Large intestine (tissue), 3 donors: ENCODE measurements around the gene DCAF15. TPM values are rescaled to one million over a fixed set of nuclear protein-coding genes. Genes with fewer than 3 reads are reported as not detected.

Source experiments
- DNase-seq, 2 donors: peaks; one replicate each; pipeline versions ENCODE4 v3.0.0 to v3.0.0-alpha.2; 2013
- H3K27ac ChIP-seq: one replicate; pipeline ENCODE4 v1.5.1; 2013; ENCODE audit warnings: low read length
- H3K27me3 ChIP-seq: 2 replicates; pipeline ENCODE4 v1.6.1; 2013; ENCODE audit warnings: low read length; ENCODE audit not compliant: control insufficient read depth, insufficient read depth
- H3K36me3 ChIP-seq: 2 replicates; pipeline ENCODE4 v1.6.1; 2013; ENCODE audit warnings: low read length; ENCODE audit not compliant: control insufficient read depth, insufficient read depth
- H3K4me1 ChIP-seq: one replicate; pipeline ENCODE4 v1.6.1; 2013; ENCODE audit warnings: low read length; ENCODE audit not compliant: control insufficient read depth, insufficient read depth
- H3K4me3 ChIP-seq: one replicate; pipeline ENCODE4 v1.5.1; 2013; ENCODE audit warnings: low read length
- H3K9me3 ChIP-seq: one replicate; pipeline ENCODE4 v1.6.1; 2013; ENCODE audit warnings: mild to moderate bottlenecking, low read depth, low read length, moderate library complexity; ENCODE audit not compliant: control insufficient read depth
- WGBS: methylation state at CpG from one replicate; pipeline ENCODE4 v1.1.5; 2013; ENCODE audit warnings: low lambda C conversion rate; ENCODE audit not compliant: insufficient coverage; 5-methylcytosine and 5-hydroxymethylcytosine counted together
- polyA plus RNA-seq: library from polyadenylated mRNA; unstranded; fragments of 120-200 nt; gene quantifications from one replicate; pipeline ENCODE4 v1.2.1, GENCODE V29; 2013

DCAF15 gene
- polyA plus RNA-seq, 1 donor, result 26.8 TPM

DNA sequence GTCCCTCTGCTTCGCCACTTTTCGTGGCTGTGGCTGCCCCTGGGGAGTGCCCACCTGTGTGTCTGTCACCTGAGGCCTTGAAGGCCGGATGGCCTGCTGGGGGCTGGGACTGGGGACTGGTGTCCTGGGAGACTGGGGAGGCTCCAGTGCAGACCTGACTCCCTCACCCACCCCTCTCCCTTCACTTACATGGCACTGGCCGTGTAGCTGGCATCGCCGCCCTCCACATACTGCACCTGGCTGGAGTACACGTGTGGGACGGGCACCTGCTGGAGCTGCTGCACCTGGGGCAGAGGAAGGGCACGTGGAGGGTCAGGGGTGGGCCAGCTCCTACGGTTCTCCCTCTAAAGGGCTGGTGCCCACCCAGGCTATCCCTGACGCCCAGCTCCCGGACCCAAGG lies 25.5 kb downstream of the DCAF15 start:
- no peak for DNase-seq
- H3K4me3 ChIP-seq, result peak overlapping the region; percentile 56
- peaks cover 24% of the 10 kb centered on the region for H3K4me1 ChIP-seq

DNA sequence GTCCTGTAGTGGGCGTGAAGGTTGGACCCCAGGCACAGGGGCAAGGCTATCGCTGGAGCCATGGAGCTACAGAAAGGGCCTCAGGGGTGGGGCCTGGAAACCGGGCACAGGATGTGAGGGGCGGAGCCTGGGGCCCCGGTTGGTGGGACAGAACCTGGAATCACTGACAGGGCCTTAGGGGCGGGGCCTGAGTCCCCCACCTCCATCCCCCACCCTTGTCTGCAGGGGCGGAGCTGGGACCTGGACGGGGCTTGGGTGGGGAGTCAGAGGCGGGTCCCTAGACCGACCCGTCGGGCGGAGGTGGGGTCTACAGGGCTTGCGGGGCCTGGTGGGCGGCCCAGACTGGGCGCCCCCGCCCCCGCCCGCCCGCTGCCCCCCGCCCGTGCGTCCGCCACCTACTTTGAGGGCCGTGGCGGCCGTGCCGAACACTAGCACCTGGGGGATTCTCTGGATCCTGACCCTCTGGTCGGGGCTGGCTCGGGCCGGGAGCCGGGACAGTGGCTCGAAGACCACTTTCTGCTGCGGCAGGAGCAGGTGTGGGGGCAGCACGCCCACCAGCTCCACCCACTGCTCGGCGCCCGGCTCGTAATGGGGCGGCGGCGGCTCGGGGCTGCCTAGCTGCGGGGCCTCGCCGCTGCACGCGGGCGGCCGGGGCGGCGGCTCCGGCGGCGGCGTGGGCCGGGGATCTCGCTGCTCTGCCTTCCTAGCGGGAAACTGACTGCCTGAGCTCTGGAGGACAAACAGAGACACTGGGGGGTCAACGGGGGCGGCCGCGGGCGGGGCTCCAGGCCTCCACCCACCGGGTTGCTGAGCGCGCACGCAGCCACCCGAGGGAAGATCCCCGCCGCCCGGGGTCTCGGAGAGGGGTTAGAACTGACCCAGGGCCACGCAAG lies 26.3 kb downstream of the DCAF15 start:
- DNase-seq, result peak; percentile 93 to 96
- no peaks in the 10 kb centered on the region for H3K9me3 ChIP-seq
- peaks cover 32% of the 10 kb centered on the region for H3K4me1 ChIP-seq
- H3K36me3 ChIP-seq, result peaks cover 40% of the 10 kb centered on the region
- peak overlapping the region; percentile 78 for H3K27ac ChIP-seq
- no CpG with 5 or more reads among the region's 74 CpGs for WGBS
- H3K27me3 ChIP-seq, result no peaks in the 10 kb centered on the region
- H3K4me3 ChIP-seq, result peak overlapping the region; percentile 56

More for the DNA sequence above, 25.5 kb downstream of the DCAF15 start:
- peaks cover 44% of the 10 kb centered on the region for H3K36me3 ChIP-seq
- no CpG with 5 or more reads among the region's 12 CpGs for WGBS
- no peaks in the 10 kb centered on the region for H3K9me3 ChIP-seq
- no peaks in the 10 kb centered on the region for H3K27me3 ChIP-seq
- H3K27ac ChIP-seq, result peak overlapping the region; percentile 78

DNA sequence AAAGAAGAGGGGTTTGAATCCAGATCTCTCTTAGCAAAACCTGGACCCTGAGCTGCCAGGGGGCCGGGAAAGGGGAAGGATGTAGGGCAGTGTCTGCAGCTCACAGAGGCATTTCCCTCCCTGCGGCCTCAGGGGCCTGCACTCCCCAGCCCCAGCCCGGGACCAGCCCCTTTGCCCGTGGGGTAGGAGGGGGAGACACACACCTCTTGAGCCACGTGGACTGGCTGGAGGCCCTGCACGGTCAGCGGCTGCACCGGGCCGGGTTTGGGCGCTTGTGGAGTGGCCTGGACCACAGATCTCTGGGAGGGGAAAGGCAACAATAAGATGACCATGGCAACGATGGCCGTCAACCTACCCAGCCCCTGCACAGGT lies 26.9 kb downstream of the DCAF15 start:
- peak in 1 of 2 donors; percentile 78 for DNase-seq
- no peaks in the 10 kb centered on the region for H3K27me3 ChIP-seq
- H3K9me3 ChIP-seq, result no peaks in the 10 kb centered on the region
- peaks cover 36% of the 10 kb centered on the region for H3K4me1 ChIP-seq
- H3K27ac ChIP-seq, result peak overlapping the region; percentile 78
- H3K36me3 ChIP-seq, result peaks cover 40% of the 10 kb centered on the region
- H3K4me3 ChIP-seq, result peak overlapping the region; percentile 56
- no CpG with 5 or more reads among the region's 12 CpGs for WGBS

DNA sequence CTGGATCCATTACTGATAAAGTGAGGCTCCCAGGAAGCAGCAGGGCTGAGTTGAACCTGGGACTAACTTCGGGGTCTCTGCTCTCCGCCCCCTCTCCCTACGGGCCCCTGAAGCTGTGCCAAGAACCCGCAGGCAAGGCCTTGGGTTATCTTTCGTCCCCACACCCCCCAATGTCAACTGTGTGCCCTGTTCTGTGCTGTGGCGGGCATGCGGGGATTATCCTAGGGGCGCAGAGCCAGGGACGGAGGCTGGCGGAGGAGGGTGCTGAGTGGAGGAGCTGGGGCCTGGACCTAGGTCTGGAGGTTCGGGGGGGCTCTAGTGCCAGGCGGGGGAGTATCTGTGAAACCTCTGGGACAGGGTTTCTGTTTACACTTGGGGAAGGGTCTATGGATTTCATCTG lies 27.4 kb downstream of the DCAF15 start:
- no CpG with 5 or more reads among the region's 12 CpGs for WGBS
- peak overlapping the region; percentile 78 for H3K27ac ChIP-seq

DNA sequence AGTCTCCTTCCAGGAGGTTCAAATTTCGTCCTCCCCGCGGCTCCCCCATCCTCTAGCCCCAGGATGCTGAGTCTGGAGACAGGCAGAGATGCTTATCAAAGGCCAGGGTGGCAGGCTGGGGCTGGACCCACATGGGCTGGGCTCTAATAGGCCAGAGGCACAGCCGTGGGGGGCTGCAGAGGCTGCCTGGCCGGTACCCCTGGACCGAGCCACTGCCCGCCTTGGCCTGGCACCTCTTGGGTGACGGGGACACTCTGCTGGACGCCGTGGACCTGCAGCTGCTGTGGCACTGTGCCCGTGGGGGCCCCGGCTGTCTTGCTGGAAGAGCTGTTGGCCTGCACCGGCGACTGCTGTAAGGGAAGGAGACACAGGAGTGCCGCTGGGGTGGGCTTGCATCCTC lies 28.0 kb downstream of the DCAF15 start:
- Histone ChIP-seq H3K36me3 (peaks cover 39% of the 10 kb centered on the region), H3K27me3 (no peaks in the 10 kb centered on the region), H3K9me3 (no peaks in the 10 kb centered on the region), H3K4me1 (peaks cover 35% of the 10 kb centered on the region), H3K27ac (no peak overlapping the region), H3K4me3 (no peak overlapping the region)
- WGBS, result no CpG with 5 or more reads among the region's 15 CpGs
- no peak for DNase-seq

More for the DNA sequence above, 27.4 kb downstream of the DCAF15 start:
- Histone ChIP-seq H3K4me1 (peaks cover 34% of the 10 kb centered on the region), H3K9me3 (no peaks in the 10 kb centered on the region), H3K27me3 (no peaks in the 10 kb centered on the region), H3K36me3 (peaks cover 40% of the 10 kb centered on the region), H3K4me3 (peak overlapping the region; percentile 56)
- DNase-seq, result no peak

DNA sequence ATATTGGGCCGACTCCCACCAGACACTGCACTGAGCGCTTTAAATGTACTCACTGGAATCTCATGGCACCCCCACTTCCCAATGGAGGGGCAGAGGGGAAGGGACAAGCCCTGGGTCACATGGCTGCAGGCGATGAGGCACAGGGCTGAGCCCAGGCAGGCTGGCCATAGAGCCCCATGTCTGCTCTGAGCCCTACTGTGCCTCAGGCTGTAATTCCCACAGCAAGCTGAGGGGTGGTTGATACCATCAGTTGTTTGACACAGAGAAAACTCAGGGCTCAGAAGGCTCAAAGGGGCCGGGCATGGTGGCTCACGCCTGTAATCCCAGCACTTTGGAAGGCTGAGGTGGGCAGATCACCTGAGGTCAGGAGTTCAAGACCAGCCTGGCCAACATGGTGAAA lies 28.7 kb downstream of the DCAF15 start:
- no peaks in the 10 kb centered on the region for H3K27me3 ChIP-seq
- no peaks in the 10 kb centered on the region for H3K9me3 ChIP-seq
- H3K27ac ChIP-seq, result no peak overlapping the region
- H3K4me3 ChIP-seq, result no peak overlapping the region
- peaks cover 39% of the 10 kb centered on the region for H3K4me1 ChIP-seq
- DNase-seq, result no peak
- H3K36me3 ChIP-seq, result peaks cover 32% of the 10 kb centered on the region
- WGBS, result no CpG with 5 or more reads among the region's 5 CpGs

DNA sequence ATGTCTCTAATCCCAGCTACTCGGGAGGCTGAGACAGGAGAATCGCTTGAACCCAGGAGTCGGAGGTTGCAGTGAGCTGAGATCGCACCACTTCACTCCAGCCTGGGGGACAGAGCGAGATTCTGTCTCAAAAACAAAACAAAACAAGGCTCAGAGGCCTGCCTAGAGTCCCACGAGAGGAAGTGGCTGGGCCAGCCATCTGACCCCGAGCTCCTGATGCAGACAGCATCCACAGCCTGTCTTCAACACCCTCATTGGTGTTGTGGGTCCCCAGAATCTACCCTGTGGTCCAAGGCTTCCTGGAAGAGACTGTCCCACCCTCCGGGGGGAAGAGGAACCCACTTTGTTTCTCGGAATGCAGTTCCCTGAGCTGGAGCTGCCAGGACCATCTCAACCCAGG lies 29.2 kb downstream of the DCAF15 start:
- Histone ChIP-seq H3K9me3 (no peaks in the 10 kb centered on the region), H3K27ac (no peak overlapping the region), H3K36me3 (peaks cover 28% of the 10 kb centered on the region), H3K27me3 (no peaks in the 10 kb centered on the region), H3K4me3 (no peak overlapping the region), H3K4me1 (peaks cover 43% of the 10 kb centered on the region)
- DNase-seq, result no peak
- no CpG with 5 or more reads among the region's 9 CpGs for WGBS

DNA sequence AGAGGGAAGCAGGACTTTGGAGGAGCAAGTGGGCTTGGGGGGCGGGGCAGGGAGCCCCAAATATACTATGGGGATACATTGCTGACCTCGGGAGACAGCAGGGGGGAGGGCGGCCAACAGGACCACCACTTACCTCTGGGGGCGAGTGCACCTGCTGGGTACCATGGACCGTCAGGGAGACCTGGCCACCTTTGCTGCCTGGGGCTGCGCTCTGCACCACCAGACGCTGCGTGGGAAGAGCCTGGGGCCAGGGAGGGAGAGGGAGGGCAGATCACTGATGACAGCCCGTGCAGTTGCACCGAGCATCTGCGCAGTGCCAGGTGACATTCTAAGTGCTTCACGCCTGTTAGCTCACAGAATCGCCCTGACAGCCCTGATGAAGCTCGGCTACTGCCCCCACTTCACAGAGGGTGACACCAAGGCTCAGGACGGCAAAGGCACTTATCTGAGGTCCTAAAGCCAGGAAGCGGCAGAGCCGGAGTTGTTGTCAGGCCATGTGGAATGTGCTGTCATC lies 29.7 kb downstream of the DCAF15 start:
- Histone ChIP-seq H3K4me3 (no peak overlapping the region), H3K27ac (no peak overlapping the region), H3K27me3 (no peaks in the 10 kb centered on the region), H3K9me3 (no peaks in the 10 kb centered on the region), H3K4me1 (peaks cover 48% of the 10 kb centered on the region), H3K36me3 (peaks cover 25% of the 10 kb centered on the region)
- WGBS, result 100% methylated on average over 1 of the region's 17 CpGs
- no peak for DNase-seq

DNA sequence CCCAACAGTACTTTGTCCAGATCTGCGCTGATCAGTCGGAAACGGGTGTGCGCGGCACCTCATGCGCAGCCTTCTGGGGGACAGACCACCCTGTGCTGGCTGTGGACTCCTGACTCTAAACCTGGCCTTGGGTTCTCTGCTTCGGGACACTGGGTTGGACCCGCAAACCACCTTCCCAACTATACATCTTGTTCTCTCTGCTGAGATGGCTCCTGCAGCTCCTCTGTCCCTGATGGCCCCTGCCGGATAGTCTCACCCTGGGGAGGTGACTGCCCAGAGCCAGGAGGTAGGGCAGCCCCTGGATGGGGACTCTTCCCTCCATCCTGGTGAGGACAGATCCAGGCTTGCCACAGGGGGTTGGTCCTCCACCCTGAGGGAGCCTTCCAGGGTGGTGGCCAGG lies 30.5 kb downstream of the DCAF15 start:
- Histone ChIP-seq H3K4me1 (peaks cover 53% of the 10 kb centered on the region), H3K36me3 (peaks cover 25% of the 10 kb centered on the region), H3K9me3 (no peaks in the 10 kb centered on the region), H3K4me3 (no peak overlapping the region), H3K27ac (no peak overlapping the region), H3K27me3 (no peaks in the 10 kb centered on the region)
- DNase-seq, result no peak
- WGBS, result no CpG with 5 or more reads among the region's 9 CpGs

DNA sequence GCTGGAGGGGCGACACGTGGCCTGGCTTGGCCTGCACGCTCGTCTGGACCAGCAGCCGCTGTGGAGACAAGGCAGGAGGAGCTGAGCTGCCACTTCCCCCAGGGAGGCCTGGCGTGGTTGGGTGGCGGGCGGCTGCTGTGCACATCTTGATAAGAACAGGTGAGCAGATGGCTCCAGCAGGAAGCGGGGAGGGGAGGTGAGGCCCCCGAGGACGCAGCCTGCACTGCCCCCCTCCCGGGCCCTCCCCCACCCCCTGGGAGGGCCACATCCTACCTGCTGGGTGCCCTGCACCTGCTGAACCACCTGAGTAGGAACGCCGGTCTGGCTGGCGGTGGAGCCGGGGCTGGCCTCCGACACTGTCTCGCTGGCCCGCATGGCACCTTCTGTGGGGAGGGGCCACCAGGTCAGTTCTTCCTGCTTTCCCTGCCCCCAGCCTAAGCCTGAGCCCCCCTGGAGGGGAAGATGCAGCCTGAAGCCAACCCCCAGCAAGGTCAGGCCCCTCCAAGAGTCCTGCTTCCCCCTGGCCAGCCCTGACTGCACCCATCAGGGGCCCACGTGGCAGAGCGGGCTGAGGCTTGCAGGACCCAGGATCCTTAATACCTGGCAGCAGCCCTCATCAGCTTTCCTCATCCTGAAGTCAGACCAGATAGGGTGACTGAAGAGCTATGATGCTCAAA lies 31.0 kb downstream of the DCAF15 start:
- Histone ChIP-seq H3K4me3 (no peak overlapping the region), H3K9me3 (no peaks in the 10 kb centered on the region), H3K27ac (no peak overlapping the region), H3K27me3 (no peaks in the 10 kb centered on the region), H3K4me1 (peaks cover 48% of the 10 kb centered on the region), H3K36me3 (peaks cover 28% of the 10 kb centered on the region)
- DNase-seq, result peak in 1 of 2 donors; percentile 71
- no CpG with 5 or more reads among the region's 21 CpGs for WGBS
